Smooth muscle cell (in vitro differentiated cells): ENCODE measurements around the gene SCN1B. TPM values are rescaled to one million over a fixed set of nuclear protein-coding genes. Genes with fewer than 3 reads are reported as not detected.

Experiments used
- DNase-seq: peaks from one replicate; lab custom pipeline; 2025; ENCODE audit not compliant: unreplicated experiment; lab: John Stamatoyannopoulos, UW
- H2AFZ ChIP-seq: fragments of 200-600 bp; sonication (generic); 2 replicates; pipeline ENCODE4 v1.6.0; 2016; ENCODE audit warnings: antibody characterized with exemption, low read depth, mild to moderate bottlenecking
- H3F3A ChIP-seq: fragments of 200-600 bp; sonication (generic); 2 replicates; pipeline ENCODE4 v1.6.0; 2017; ENCODE audit warnings: antibody characterized with exemption, low read depth
- H3K27ac ChIP-seq: fragments of 200-600 bp; sonication (generic); 2 replicates; pipeline ENCODE4 v1.5.1; 2016; ENCODE audit warnings: low read depth, mild to moderate bottlenecking
- H3K27me3 ChIP-seq: fragments of 200-600 bp; sonication (generic); 2 replicates; pipeline ENCODE4 v1.6.1; 2016; ENCODE audit warnings: low read depth, mild to moderate bottlenecking
- H3K36me3 ChIP-seq: fragments of 200-600 bp; sonication (generic); 2 replicates; pipeline ENCODE4 v1.5.1; 2016; ENCODE audit warnings: low read depth
- H3K4me1 ChIP-seq: fragments of 200-600 bp; sonication (generic); 2 replicates; pipeline ENCODE4 v1.5.1; 2016; ENCODE audit warnings: low read depth
- H3K4me2 ChIP-seq: fragments of 200-600 bp; sonication (generic); 2 replicates; pipeline ENCODE4 v1.6.0; 2016; ENCODE audit warnings: mild to moderate bottlenecking
- H3K4me3 ChIP-seq: fragments of 200-600 bp; sonication (generic); 2 replicates; pipeline ENCODE4 v1.5.1; 2016; ENCODE audit warnings: mild to moderate bottlenecking
- H3K79me2 ChIP-seq: fragments of 200-600 bp; sonication (generic); 2 replicates; pipeline ENCODE4 v1.6.0; 2016; ENCODE audit warnings: low read depth, mild to moderate bottlenecking
- H3K9ac ChIP-seq: fragments of 200-600 bp; sonication (generic); 2 replicates; pipeline ENCODE4 v1.6.0; 2016; ENCODE audit warnings: low read depth
- H3K9me3 ChIP-seq: fragments of 200-600 bp; sonication (generic); replicated peaks from 2 replicates; pipeline ENCODE4 v1.5.1; 2016; ENCODE audit warnings: low read depth
- H4K20me1 ChIP-seq: fragments of 200-600 bp; sonication (generic); 2 replicates; pipeline ENCODE4 v1.6.0; 2016; ENCODE audit warnings: low read depth
- CTCF ChIP-seq: fragments of 200-600 bp; sonication (generic); IDR thresholded peaks from 2 replicates; pipeline ENCODE4 v1.5.1; 2017; ENCODE audit warnings: borderline replicate concordance, mild to moderate bottlenecking, antibody characterized with exemption; ENCODE audit not compliant: insufficient read depth, poor library complexity, severe bottlenecking
- WGBS: methylation state at CpG from one replicate; pipeline ENCODE4 v1.1.7; 2016; ENCODE audit warnings: low lambda C conversion rate; 5-methylcytosine and 5-hydroxymethylcytosine counted together
- polyA plus RNA-seq: library from polyadenylated mRNA; unstranded; fragments of >200 nt; fragmentation: Nextera tagmentation; extraction: Ambion mirVana; gene quantifications from 2 replicates; pipeline ENCODE4 v1.2.1, GENCODE V29; 2016
- total RNA-seq: library from RNA; depleted of rRNA; stranded (reverse); fragments of >200 nt; gene quantifications from 2 replicates; pipeline ENCODE4 v1.2.3, GENCODE V29; 2014

Gene SCN1B
- total and polyA plus RNA-seq, 2 experiments from 2014 or later: 0.99 to 2.2 TPM

- H4K20me1 ChIP-seq: no peaks in the 10 kb centered on the region
- no peak overlapping the region for H3K27ac ChIP-seq
- H3K9ac ChIP-seq: no peak overlapping the region
- 90% methylated on average over 8 of the region's 8 CpGs for WGBS
- no peak overlapping the region for H3K4me2 ChIP-seq
- no peak for DNase-seq
- H3K4me3 ChIP-seq: no peak overlapping the region
- no peaks in the 10 kb centered on the region for H3K27me3 ChIP-seq
- no peak for TF ChIP-seq CTCF
- H3F3A ChIP-seq: no peaks in the 10 kb centered on the region
- no peak overlapping the region for H2AFZ ChIP-seq
- no peaks in the 10 kb centered on the region for H3K36me3 ChIP-seq
- no peaks in the 10 kb centered on the region for H3K9me3 ChIP-seq
- H3K4me1 ChIP-seq: peaks cover 5% of the 10 kb centered on the region
- H3K79me2 ChIP-seq: no peaks in the 10 kb centered on the region
These were observed 56.2 kb downstream of the SCN1B start for GRCh38 chr19:35086455-35086854.

GRCh38 chr19:35087393-35087792 lies 57.1 kb downstream of the SCN1B start:
- no peaks in the 10 kb centered on the region for H3F3A ChIP-seq
- H3K4me3 ChIP-seq: no peak overlapping the region
- no peak overlapping the region for H3K9ac ChIP-seq
- peaks cover 5% of the 10 kb centered on the region for H3K4me1 ChIP-seq
- H2AFZ ChIP-seq: no peak overlapping the region
- TF ChIP-seq CTCF: no peak
- no peaks in the 10 kb centered on the region for H4K20me1 ChIP-seq
- no peaks in the 10 kb centered on the region for H3K9me3 ChIP-seq
- H3K36me3 ChIP-seq: no peaks in the 10 kb centered on the region
- no peaks in the 10 kb centered on the region for H3K27me3 ChIP-seq
- DNase-seq: no peak
- H3K79me2 ChIP-seq: no peaks in the 10 kb centered on the region
- no peak overlapping the region for H3K4me2 ChIP-seq
- no peak overlapping the region for H3K27ac ChIP-seq

- H3K27ac ChIP-seq: peak overlapping the region; percentile 43
- H4K20me1 ChIP-seq: no peaks in the 10 kb centered on the region
- 52% methylated on average over 8 of the region's 8 CpGs for WGBS
- no peak overlapping the region for H2AFZ ChIP-seq
- no peaks in the 10 kb centered on the region for H3K79me2 ChIP-seq
- H3K4me3 ChIP-seq: no peak overlapping the region
- no peak for DNase-seq
- TF ChIP-seq CTCF: no peak
- no peaks in the 10 kb centered on the region for H3K36me3 ChIP-seq
- no peaks in the 10 kb centered on the region for H3F3A ChIP-seq
- H3K4me1 ChIP-seq: peaks cover 5% of the 10 kb centered on the region
- H3K9me3 ChIP-seq: no peaks in the 10 kb centered on the region
- H3K4me2 ChIP-seq: no peak overlapping the region
- no peaks in the 10 kb centered on the region for H3K27me3 ChIP-seq
- no peak overlapping the region for H3K9ac ChIP-seq
These were observed 58.1 kb downstream of the SCN1B start for GRCh38 chr19:35088131-35088913.

- WGBS: 94% methylated on average over 8 of the region's 8 CpGs
These were observed 59.3 kb downstream of the SCN1B start for GRCh38 chr19:35089554-35089953.

More at GRCh38 chr19:35089554-35089953, 59.3 kb downstream of the SCN1B start:
- Histone ChIP-seq H3K36me3 (no peaks in the 10 kb centered on the region), H4K20me1 (no peaks in the 10 kb centered on the region), H3K9me3 (no peaks in the 10 kb centered on the region), H3K4me3 (no peak overlapping the region), H3K4me2 (no peak overlapping the region), H2AFZ (no peak overlapping the region), H3K9ac (no peak overlapping the region), H3K79me2 (no peaks in the 10 kb centered on the region), H3K4me1 (peaks cover 5% of the 10 kb centered on the region), H3F3A (no peaks in the 10 kb centered on the region), H3K27me3 (no peaks in the 10 kb centered on the region), H3K27ac (no peak overlapping the region)
- TF ChIP-seq CTCF: no peak
- DNase-seq: no peak
